Right atrium auricular region (tissue), 2 donors: ENCODE measurements around the gene ANO4. TPM values are rescaled to one million over a fixed set of nuclear protein-coding genes. Genes with fewer than 3 reads are reported as not detected.

Experiments
- total RNA-seq, 2 donors: library from RNA; depleted of rRNA; stranded (reverse); fragments of >200 nt; gene quantifications; one replicate each; pipeline ENCODE4 v1.1.0, GENCODE V29; 2016

ANO4 gene
- total RNA-seq, 2 donors from 2014 or later = 0.47 TPM; not detected in 1

Other genes with a start within 250 kb of the ANO4 start
- gene GAS2L3, start 221.1 kb upstream of the ANO4 start, total RNA-seq = 1 to 10 TPM; 1.2 to 2.2 TPM